Posterior cingulate gyrus (tissue), 11 donors: ENCODE results near the gene BRSK2.
A peak's percentile ranks its signal among the peaks of the same experiment; 100 is the strongest.

ENCODE experiments used
- DNase-seq, 10 donors: peaks; one replicate each; pipeline versions ENCODE4 v3.0.0 to v3.0.0-alpha.2; 2020 to 2021; ENCODE audit warnings: mixed read lengths in 3 of 10
- intact Hi-C: fragments of 100-400 bp; cut with DNase I; formaldehyde crosslinking; loops from one replicate; pipeline ENCODE4 v1.15.1; 2023

The BRSK2 gene

GRCh38 chr11:1393038-1393710 lies 3.4 kb downstream of the BRSK2 start:
- intact Hi-C loops, result no loop called here
- peak in 5 of 10 donors; percentile 6 to 80 (median 50) for DNase-seq

GRCh38 chr11:1394936-1395772 lies 5.4 kb downstream of the BRSK2 start:
- peak in 5 of 10 donors; percentile 7 to 86 (median 66) for DNase-seq
- intact Hi-C loops, result loop anchor here (5.0 kb wide), 1 partner anchor 52 kb away; no protein-coding TSS in a partner anchor

- intact Hi-C loops, result loop anchor here (5.0 kb wide), 1 partner anchor 51 kb away; no protein-coding TSS in a partner anchor
These were observed 6.1 kb downstream of the BRSK2 start for GRCh38 chr11:1395773-1396374.

GRCh38 chr11:1396375-1396841 lies 6.7 kb downstream of the BRSK2 start:
- DNase-seq, result peak in 5 of 10 donors; percentile 8 to 84 (median 68)
- intact Hi-C loops, result loop anchor here (5.0 kb wide), 1 partner anchor 51 kb away; no protein-coding TSS in a partner anchor

More at GRCh38 chr11:1395773-1396374, 6.1 kb downstream of the BRSK2 start:
- DNase-seq, result peak in 3 of 10 donors; percentile 14 to 84 (median 38)

GRCh38 chr11:1397146-1397861 lies 7.6 kb downstream of the BRSK2 start:
- intact Hi-C loops, result loop anchor here (5.0 kb wide), 1 partner anchor 50 kb away; no protein-coding TSS in a partner anchor
- DNase-seq, result peak; percentile 84 to 99 (median 90)

GRCh38 chr11:1397862-1398527 lies 8.3 kb downstream of the BRSK2 start:
- intact Hi-C loops, result loop anchor here (5.0 kb wide), 1 partner anchor 49 kb away; no protein-coding TSS in a partner anchor
- DNase-seq, result peak in 6 of 10 donors; percentile 7 to 88 (median 56)

- intact Hi-C loops, result loop anchor here (5.0 kb wide), 1 partner anchor 49 kb away; no protein-coding TSS in a partner anchor
These were observed 8.9 kb downstream of the BRSK2 start for GRCh38 chr11:1398528-1399235.

GRCh38 chr11:1399386-1400316 lies 9.9 kb downstream of the BRSK2 start:
- intact Hi-C loops, result loop anchor here (5.0 to 10.0 kb wide), 2 partner anchors 48 to 115 kb away; no protein-coding TSS in a partner anchor
- peak in 4 of 10 donors; percentile 12 to 85 (median 80) for DNase-seq

More at GRCh38 chr11:1398528-1399235, 8.9 kb downstream of the BRSK2 start:
- DNase-seq, result peak in 5 of 10 donors; percentile 5 to 75 (median 71)

- DNase-seq, result peak in 4 of 10 donors; percentile 19 to 83 (median 78)
These were observed 10.8 kb downstream of the BRSK2 start for GRCh38 chr11:1400317-1401170.

GRCh38 chr11:1401171-1401445 lies 11.4 kb downstream of the BRSK2 start:
- DNase-seq, result peak in 2 of 10 donors; percentile 7 to 65
- intact Hi-C loops, result loop anchor here (10.0 kb wide), 1 partner anchor 114 kb away; no protein-coding TSS in a partner anchor

More at GRCh38 chr11:1400317-1401170, 10.8 kb downstream of the BRSK2 start:
- intact Hi-C loops, result loop anchor here (10.0 kb wide), 1 partner anchor 114 kb away; no protein-coding TSS in a partner anchor

GRCh38 chr11:1401656-1402221 lies 12.0 kb downstream of the BRSK2 start:
- peak; percentile 61 to 97 (median 76) for DNase-seq
- intact Hi-C loops, result loop anchor here (10.0 kb wide), 1 partner anchor 113 kb away; no protein-coding TSS in a partner anchor

GRCh38 chr11:1402355-1403077 lies 12.8 kb downstream of the BRSK2 start:
- peak in 4 of 10 donors; percentile 16 to 85 (median 78) for DNase-seq
- intact Hi-C loops, result loop anchor here (10.0 kb wide), 1 partner anchor 112 kb away; no protein-coding TSS in a partner anchor

- intact Hi-C loops, result loop anchor here (10.0 kb wide), 1 partner anchor 112 kb away; no protein-coding TSS in a partner anchor
- peak in 2 of 10 donors; percentile 5 to 75 for DNase-seq
These were observed 13.4 kb downstream of the BRSK2 start for GRCh38 chr11:1403078-1403620.

- intact Hi-C loops, result loop anchor here (10.0 kb wide), 1 partner anchor 111 kb away; no protein-coding TSS in a partner anchor
- peak in 3 of 10 donors; percentile 5 to 82 (median 55) for DNase-seq
These were observed 14.2 kb downstream of the BRSK2 start for GRCh38 chr11:1403721-1404460.
